Esophagus muscularis mucosa (tissue), 4 donors: Measurements from ENCODE around the gene CDH15. TPM values are rescaled to one million over a fixed set of nuclear protein-coding genes. Genes with fewer than 3 reads are reported as not detected.

Source experiments
- DNase-seq: peaks from one replicate; pipeline ENCODE4 v3.0.0-alpha.2; 2017; ENCODE audit errors: extremely low spot score
- H3K27ac ChIP-seq, 4 donors: fragments of 200-600 bp; sonication (generic); replicated peaks in 1 of 4; 1 replicate in 3 of 4; 2 replicates in 1 of 4; pipeline ENCODE4 v1.5.1; 2016 to 2019; ENCODE audit warnings: mild to moderate bottlenecking in 1 of 4
- H3K27me3 ChIP-seq, 4 donors: fragments of 200-600 bp; sonication (generic); one replicate each; pipeline versions ENCODE4 v1.5.1 to v1.6.0; 2016 to 2019
- H3K36me3 ChIP-seq, 4 donors: fragments of 200-600 bp; sonication (generic); one replicate each; pipeline ENCODE4 v1.5.1; 2016 to 2019
- H3K4me1 ChIP-seq, 4 donors: fragments of 200-600 bp; sonication (generic); one replicate each; pipeline ENCODE4 v1.5.1; 2016 to 2019
- H3K4me3 ChIP-seq, 4 donors: fragments of 200-600 bp; sonication (generic); 1 replicate in 2 of 4; 2 replicates in 2 of 4; pipeline ENCODE4 v1.5.1; 2016 to 2019; ENCODE audit warnings: mild to moderate bottlenecking in 4 of 4, moderate library complexity in 1 of 4
- H3K9me3 ChIP-seq, 4 donors: fragments of 200-600 bp; sonication (generic); 1 replicate in 3 of 4; 2 replicates in 1 of 4; pipeline ENCODE4 v1.5.1; 2016 to 2019
- EP300 ChIP-seq: sonication (generic); formaldehyde crosslinking; IDR thresholded peaks from one replicate; pipeline ENCODE4 v1.6.1; 2017; ENCODE audit warnings: antibody characterized with exemption
- POLR2A ChIP-seq: fragments of 450-650 bp; IDR thresholded peaks from one replicate; pipeline ENCODE4 v1.6.1; 2017; ENCODE audit warnings: antibody characterized with exemption, moderate library complexity, mild to moderate bottlenecking, low read depth
- POLR2AphosphoS5 ChIP-seq, 2 donors: sonication (generic); formaldehyde crosslinking; IDR thresholded peaks; one replicate each; pipeline ENCODE4 v1.6.1; 2017; ENCODE audit warnings: antibody characterized with exemption in 2 of 2
- WGBS: methylation state at CpG from one replicate; pipeline ENCODE4 v1.1.5; 2018; 5-methylcytosine and 5-hydroxymethylcytosine counted together
- intact Hi-C: fragments of 100-400 bp; cut with DNase I; formaldehyde crosslinking; loops from one replicate; pipeline ENCODE4 v1.15.1; 2023
- total RNA-seq, 4 donors: library from RNA; depleted of rRNA; stranded (reverse); fragments of >200 nt; gene quantifications; one replicate each; pipeline versions ENCODE4 v1.1.0 to v1.2.1, GENCODE V29; 2016
- TF ChIP-seq, protein P1 (sequence below), 3 experiments: fragments of 200-600 bp in 2 of 3; fragments of 450-650 bp in 1 of 3; sonication (generic) in 2 of 3; IDR thresholded peaks; one replicate each; pipeline ENCODE4 v1.5.1; 2017 to 2019; ENCODE audit warnings: antibody characterized with exemption in 3 of 3, mild to moderate bottlenecking in 2 of 3, moderate library complexity in 1 of 3

CDH15 gene
- total RNA-seq, 4 donors from 2014 or later = under 0.01 to 0.17 (median 0.13) TPM; not detected in 1

DNA sequence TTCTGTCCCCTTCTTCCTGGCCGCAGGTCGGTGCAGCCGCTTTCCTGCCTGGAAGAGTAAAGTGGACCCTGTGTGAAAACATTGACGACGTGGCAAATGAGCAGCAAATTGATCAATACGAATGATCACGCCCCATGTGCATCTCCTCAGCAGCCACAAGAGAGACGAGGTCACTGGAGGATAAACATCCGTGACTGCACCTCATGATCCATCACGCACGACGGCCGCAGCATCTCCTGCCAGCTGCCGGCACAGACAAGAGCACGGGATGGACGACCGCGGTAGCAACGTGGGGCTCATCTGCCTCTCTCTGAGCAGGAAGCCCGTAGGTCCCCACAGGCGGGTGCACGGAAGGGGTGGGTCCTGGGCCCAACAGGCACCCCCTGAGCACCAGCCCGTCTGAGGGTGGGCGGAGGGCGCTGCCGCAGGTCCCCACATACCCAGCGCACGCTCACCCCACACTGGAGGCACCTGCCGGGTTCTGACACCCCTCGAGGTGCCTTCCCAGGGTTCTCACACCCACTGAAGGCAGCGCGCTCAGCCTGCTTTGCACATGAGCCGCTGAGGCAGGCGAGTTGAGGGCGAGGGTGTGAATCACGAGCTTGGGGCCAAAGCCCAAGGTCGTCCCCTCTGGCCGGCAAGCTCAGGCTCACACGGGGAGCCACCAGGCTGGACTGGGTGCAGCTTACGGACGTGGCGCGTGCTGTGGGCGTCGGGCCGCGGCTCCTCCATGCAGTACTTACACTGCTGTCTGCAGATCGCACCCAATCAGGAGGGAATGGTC lies 12.3 kb upstream of the CDH15 start:
- peaks cover 0 to 46% (median under 1%) of the 10 kb centered on the region in 4 donors for H3K27me3 ChIP-seq
- WGBS = 52% methylated on average over 9 of the region's 48 CpGs
- peaks cover 29 to 35% (median 29%) of the 10 kb centered on the region in 4 donors for H3K4me1 ChIP-seq
- H3K4me3 ChIP-seq = no peak overlapping the region
- H3K36me3 ChIP-seq = no peaks in the 10 kb centered on the region
- no peak overlapping the region for H3K27ac ChIP-seq
- TF ChIP-seq POLR2A (no peak), EP300 (no peak), POLR2AphosphoS5 (IDR thresholded peaks at IDR 0.05) (no peak)
- TF ChIP-seq, protein P1, sequence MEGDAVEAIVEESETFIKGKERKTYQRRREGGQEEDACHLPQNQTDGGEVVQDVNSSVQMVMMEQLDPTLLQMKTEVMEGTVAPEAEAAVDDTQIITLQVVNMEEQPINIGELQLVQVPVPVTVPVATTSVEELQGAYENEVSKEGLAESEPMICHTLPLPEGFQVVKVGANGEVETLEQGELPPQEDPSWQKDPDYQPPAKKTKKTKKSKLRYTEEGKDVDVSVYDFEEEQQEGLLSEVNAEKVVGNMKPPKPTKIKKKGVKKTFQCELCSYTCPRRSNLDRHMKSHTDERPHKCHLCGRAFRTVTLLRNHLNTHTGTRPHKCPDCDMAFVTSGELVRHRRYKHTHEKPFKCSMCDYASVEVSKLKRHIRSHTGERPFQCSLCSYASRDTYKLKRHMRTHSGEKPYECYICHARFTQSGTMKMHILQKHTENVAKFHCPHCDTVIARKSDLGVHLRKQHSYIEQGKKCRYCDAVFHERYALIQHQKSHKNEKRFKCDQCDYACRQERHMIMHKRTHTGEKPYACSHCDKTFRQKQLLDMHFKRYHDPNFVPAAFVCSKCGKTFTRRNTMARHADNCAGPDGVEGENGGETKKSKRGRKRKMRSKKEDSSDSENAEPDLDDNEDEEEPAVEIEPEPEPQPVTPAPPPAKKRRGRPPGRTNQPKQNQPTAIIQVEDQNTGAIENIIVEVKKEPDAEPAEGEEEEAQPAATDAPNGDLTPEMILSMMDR (IDR thresholded peaks at IDR 0.05) = no peak
- DNase-seq = no peak
- intact Hi-C loops = no loop called here
- H3K9me3 ChIP-seq = no peaks in the 10 kb centered on the region

GRCh38 chr16:89159850-89160354 lies 11.6 kb upstream of the CDH15 start:
- no peak for TF ChIP-seq POLR2A
- no peak for TF ChIP-seq EP300
- TF ChIP-seq POLR2AphosphoS5 (IDR thresholded peaks at IDR 0.05) = no peak
- TF ChIP-seq, protein P1 (IDR thresholded peaks at IDR 0.05) = no peak
- 83% methylated on average over 4 of the region's 20 CpGs for WGBS

DNA sequence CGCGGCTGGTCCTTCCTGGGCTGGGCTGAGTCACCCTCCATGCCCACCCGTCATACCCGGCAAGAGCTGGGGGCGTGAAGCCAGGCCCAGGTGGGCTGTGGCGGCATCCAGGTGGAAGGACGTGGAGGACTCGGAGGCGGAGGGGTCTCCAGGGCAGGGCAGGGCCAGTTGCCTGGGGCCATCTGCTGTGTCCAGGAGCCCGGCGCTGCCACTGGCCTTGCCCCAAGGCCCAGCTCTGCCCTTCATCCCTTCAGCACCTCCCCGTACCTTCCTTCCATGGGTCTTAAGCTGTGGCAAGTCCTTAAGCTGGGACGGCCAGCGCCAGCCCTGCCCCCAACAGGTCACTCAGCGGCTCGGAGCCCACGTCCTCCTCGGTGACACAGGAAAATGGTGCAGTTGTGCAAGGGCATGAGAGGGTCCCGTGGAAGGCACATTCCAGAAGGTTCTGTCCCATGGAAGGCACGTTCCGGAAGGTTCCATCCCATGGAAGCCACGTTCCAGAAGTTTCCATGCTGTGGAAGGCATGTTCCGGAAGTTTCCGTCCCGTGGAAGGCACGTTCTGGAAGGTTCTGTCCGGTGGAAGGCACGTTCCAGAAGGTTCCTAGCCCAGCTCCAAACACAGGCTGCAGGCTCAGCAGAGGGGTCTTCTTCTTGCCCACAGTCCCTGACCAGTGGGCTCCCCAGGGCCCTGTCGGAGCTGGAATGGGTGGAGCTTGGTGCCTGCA lies 10.4 kb upstream of the CDH15 start:
- Histone ChIP-seq H3K36me3 (no peaks in the 10 kb centered on the region), H3K27ac (no peak overlapping the region), H3K4me1 (peaks cover 10 to 16% (median 11%) of the 10 kb centered on the region in 4 donors), H3K27me3 (peaks cover 0 to 61% (median 7%) of the 10 kb centered on the region in 4 donors), H3K4me3 (no peak overlapping the region), H3K9me3 (no peaks in the 10 kb centered on the region)
- no peak for DNase-seq
- intact Hi-C loops = loop anchor here (10.0 kb wide), 2 partner anchors 216 to 416 kb away; no protein-coding TSS in a partner anchor
- 84% methylated on average over 15 of the region's 29 CpGs for WGBS
- TF ChIP-seq POLR2A = no peak
- TF ChIP-seq POLR2AphosphoS5 (IDR thresholded peaks at IDR 0.05) = no peak
- no peak for TF ChIP-seq EP300
- TF ChIP-seq, protein P1 (IDR thresholded peaks at IDR 0.05) = no peak

More at GRCh38 chr16:89159850-89160354, 11.6 kb upstream of the CDH15 start:
- Histone ChIP-seq H3K4me3 (no peak overlapping the region), H3K4me1 (peaks cover 22 to 28% (median 23%) of the 10 kb centered on the region in 4 donors), H3K9me3 (no peaks in the 10 kb centered on the region), H3K27me3 (peaks cover 0 to 52% (median 3%) of the 10 kb centered on the region in 4 donors), H3K27ac (no peak overlapping the region), H3K36me3 (no peaks in the 10 kb centered on the region)
- DNase-seq = no peak
- intact Hi-C loops = loop anchor here (10.0 kb wide), 2 partner anchors 215 to 415 kb away; no protein-coding TSS in a partner anchor

GRCh38 chr16:89161763-89162713 lies 9.5 kb upstream of the CDH15 start:
- TF ChIP-seq POLR2A = no peak
- WGBS = 88% methylated on average over 38 of the region's 40 CpGs
- Histone ChIP-seq H3K27me3 (peaks cover 0 to 70% (median 12%) of the 10 kb centered on the region in 4 donors), H3K27ac (no peak overlapping the region), H3K4me1 (peaks cover 4 to 10% (median 5%) of the 10 kb centered on the region in 4 donors), H3K4me3 (no peak overlapping the region), H3K9me3 (no peaks in the 10 kb centered on the region), H3K36me3 (no peaks in the 10 kb centered on the region)
- no peak for DNase-seq
- intact Hi-C loops = loop anchor here (10.0 kb wide), 2 partner anchors 217 to 417 kb away; no protein-coding TSS in a partner anchor
